Fibroblast of the aortic adventitia (primary cell): ENCODE measurements around the gene IMPA2. TPM values are rescaled to one million over a fixed set of nuclear protein-coding genes. Genes with fewer than 3 reads are reported as not detected.
A peak's percentile ranks its signal among the peaks of the same experiment; 100 is the strongest.

Experiments
- DNase-seq: peaks from one replicate; pipeline ENCODE4 v3.0.0-alpha.2; 2010; ENCODE audit warnings: low read depth
- H3K4me3 ChIP-seq: 2 replicates; pipeline ENCODE4 v1.5.1; 2011; ENCODE audit warnings: low read depth, mild to moderate bottlenecking, control low read depth, low read length, moderate library complexity
- total RNA-seq: library from RNA; depleted of rRNA; stranded (reverse); fragments of >200 nt; gene quantifications from 2 replicates; pipeline ENCODE4 v1.2.3, GENCODE V29; 2012; ENCODE audit warnings: low replicate concordance
- TF ChIP-seq, protein P1 (sequence below): IDR thresholded peaks from 2 replicates; pipeline ENCODE4 v1.5.1; 2011; ENCODE audit warnings: mild to moderate bottlenecking, low read length, control low read depth, inconsistent platforms; ENCODE audit not compliant: insufficient read depth

Gene IMPA2
- total RNA-seq, 1 donor = 14.1 TPM

DNA sequence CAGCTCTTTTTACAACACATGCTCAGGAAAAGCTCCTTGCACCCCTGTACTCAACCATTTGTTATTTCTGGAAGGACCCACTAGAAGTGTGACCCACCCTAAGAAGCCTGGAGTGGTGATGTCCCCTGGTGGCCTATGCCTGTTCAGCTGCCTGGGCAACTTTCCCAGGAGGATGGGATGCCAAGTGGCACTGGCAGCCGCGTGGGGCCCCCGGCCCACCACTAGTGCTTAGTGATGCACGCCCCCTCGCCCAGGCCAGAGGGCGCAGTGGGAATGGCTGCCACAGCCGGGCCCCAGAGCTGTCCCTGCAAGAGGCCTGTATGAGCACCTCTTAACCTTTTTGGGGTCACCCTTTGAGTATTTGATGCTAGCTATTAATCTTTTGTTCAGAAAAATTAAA, 18.1 kb downstream of the IMPA2 start:
- no peak for DNase-seq
- no peak overlapping the region for H3K4me3 ChIP-seq
- TF ChIP-seq, protein P1, sequence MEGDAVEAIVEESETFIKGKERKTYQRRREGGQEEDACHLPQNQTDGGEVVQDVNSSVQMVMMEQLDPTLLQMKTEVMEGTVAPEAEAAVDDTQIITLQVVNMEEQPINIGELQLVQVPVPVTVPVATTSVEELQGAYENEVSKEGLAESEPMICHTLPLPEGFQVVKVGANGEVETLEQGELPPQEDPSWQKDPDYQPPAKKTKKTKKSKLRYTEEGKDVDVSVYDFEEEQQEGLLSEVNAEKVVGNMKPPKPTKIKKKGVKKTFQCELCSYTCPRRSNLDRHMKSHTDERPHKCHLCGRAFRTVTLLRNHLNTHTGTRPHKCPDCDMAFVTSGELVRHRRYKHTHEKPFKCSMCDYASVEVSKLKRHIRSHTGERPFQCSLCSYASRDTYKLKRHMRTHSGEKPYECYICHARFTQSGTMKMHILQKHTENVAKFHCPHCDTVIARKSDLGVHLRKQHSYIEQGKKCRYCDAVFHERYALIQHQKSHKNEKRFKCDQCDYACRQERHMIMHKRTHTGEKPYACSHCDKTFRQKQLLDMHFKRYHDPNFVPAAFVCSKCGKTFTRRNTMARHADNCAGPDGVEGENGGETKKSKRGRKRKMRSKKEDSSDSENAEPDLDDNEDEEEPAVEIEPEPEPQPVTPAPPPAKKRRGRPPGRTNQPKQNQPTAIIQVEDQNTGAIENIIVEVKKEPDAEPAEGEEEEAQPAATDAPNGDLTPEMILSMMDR = no peak

DNA sequence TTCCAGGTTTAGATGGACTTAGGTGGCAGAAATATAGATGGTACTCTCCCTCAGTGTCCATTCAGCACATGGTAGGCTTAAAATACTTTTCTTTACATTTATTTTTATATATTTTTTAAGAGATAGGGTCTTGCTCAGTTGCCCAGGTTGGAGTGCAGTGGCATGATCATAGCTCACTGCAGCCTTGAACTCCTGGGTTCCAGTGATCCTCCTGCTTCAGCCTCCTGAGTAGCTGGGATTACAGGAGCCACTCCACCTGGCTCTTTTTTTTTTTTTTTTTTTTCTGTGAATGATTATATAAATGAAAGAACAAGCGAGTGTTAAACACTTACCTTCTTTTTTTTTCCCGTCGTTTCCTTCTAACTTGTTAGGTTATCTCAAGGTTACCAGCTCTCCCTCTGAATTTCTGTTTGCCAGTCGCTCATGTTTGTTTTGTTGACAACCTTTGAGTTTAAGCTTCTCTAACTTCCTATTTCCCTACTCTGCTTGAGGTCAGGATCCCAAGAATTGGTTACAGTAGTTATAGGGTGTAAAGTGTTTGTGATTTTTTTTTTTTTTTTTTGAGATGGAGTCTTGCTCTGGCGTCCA, 18.9 kb downstream of the IMPA2 start:
- TF ChIP-seq, protein P1 = no peak
- no peak overlapping the region for H3K4me3 ChIP-seq
- DNase-seq = no peak

DNA sequence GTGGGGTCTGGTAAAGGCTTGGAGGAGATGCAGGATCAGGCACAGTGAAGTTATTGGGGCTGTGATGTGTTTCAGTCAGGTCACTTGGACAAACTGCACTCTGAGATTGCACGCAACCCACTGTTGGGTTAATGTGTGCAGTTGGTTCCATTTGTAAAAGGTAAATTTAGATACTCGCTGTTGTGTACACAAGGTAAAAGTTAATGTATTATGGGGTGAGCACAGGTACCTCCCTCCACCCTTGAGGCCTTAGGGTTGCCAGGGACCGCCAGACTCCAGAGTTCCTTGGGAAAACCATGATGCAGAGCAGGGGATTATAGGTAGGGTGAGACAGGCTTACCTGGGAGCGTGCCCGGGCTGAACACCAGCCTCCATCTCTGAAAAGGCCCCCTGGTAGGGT, 20.1 kb downstream of the IMPA2 start:
- TF ChIP-seq, protein P1 = no peak
- DNase-seq = no peak
- no peak overlapping the region for H3K4me3 ChIP-seq

DNA sequence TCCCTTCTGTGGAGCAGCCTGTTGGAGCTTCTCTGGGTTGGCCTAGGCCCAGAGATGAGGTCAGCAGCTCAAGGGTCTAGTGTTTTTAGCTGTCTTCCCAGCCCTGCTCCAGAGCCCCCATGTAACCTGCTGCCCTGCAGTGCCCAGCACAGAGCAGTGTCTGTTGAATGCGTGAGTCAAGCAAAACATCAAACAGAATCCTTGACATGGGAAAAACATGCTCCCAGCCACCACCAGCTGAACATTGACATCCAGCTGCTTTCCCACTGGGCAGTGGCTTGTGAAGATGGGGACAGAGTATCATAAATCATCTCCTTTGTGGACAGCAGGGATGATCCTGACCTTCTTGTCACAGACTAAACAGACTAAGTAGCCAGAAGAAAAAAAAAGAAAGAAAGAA, 22.6 kb downstream of the IMPA2 start:
- TF ChIP-seq, protein P1 = no peak
- no peak for DNase-seq
- no peak overlapping the region for H3K4me3 ChIP-seq

DNA sequence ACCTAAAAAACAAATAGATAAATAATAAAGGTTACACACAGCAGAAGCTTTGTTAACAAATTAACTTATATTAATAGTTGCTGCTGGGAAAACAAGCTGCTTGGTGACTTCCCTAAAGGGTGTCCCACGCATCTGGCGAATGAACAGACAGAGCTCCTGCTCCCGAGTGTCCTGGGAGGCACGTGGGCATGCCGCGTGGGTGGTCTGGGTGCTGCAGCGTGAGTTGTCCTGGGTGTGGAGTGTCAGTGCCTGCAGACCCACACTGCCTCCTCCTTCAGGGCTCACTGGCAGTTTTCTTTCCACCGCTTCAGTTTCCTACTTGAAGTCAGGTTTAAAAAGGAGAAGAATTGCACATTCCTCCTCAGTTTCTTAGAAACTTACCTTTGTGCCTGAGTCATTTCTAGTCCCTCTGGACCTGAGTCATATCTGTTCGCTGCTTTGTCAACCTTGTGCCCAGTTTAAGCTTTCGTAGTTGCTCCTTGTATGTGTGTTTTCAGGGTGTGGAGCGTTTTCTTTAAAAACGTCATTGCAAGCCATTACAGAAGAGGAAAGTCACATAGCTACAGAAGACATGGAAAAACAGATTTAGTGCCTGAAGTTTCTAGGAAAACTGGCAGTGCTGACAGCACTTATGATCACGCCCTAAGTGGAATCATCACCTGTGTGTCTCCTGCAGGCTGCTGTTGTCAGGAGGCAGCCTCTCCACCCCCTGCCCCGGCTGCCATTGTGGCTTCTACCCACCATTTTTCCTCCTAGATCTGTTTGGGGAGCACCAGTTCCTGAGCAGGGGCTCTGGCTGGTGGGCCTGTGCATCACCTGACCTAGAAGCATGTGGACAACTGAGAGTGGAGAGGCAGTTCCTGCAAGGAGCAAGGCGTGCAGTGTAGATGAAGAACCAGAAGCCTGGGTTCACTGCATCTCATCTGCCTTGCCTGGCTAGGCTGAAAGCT, 24.5 kb downstream of the IMPA2 start:
- H3K4me3 ChIP-seq = no peak overlapping the region
- DNase-seq = peak; percentile 27
- TF ChIP-seq, protein P1 = no peak

DNA sequence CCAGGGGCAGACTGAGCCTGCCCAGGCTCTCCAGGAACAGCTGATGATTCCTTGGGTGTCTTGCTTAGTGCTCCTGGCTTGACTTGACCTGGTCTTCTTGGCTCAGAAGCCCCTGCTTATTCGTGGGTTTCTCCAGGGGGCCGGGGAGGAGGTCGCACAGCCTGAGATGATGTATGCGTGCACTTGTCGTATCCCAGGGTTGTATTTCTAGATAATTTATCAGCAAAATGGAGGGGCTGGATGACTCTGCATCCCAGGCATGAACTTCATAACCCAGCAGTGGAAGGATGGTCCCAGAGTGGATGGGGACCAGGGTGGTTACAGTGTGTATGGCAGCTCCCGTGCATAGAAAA, 25.2 kb downstream of the IMPA2 start:
- DNase-seq = no peak
- TF ChIP-seq, protein P1 = no peak
- no peak overlapping the region for H3K4me3 ChIP-seq

DNA sequence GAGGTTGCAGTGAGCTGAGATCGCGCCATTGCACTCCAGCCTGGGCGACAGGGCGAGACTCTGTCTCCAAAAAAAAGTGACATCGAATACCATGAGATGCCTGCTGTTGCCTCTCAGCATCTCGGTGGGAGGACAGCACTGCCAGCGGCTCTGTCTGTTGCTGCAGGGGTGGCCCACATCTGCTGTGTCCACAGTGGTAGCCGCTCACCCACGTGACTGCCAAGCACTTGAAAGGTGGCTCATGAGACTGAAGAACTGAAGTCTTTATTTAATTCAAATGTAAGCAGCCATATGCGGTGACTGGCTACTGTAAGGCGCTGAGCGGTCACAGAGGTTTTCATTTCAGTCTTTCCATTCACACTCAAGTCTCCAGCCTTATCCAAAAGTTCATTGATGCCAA, 25.8 kb downstream of the IMPA2 start:
- TF ChIP-seq, protein P1 = no peak
- DNase-seq = no peak
- H3K4me3 ChIP-seq = no peak overlapping the region
